ENCODE measurements around the gene PEF1.

Gene PEF1

GRCh38 chr1:31671561-31672201, 27.0 kb upstream of the PEF1 start:
- DNase-seq (ENCODE audit: low read depth in 2 of 2): no peak

- no peak for DNase-seq (ENCODE audit: low read depth in 2 of 2)
Observed at GRCh38 chr1:31671147-31671546, 26.5 kb upstream of the PEF1 start.

- DNase-seq (ENCODE audit: low read depth in 2 of 2): no peak
Observed at GRCh38 chr1:31670593-31670964, 25.9 kb upstream of the PEF1 start.

GRCh38 chr1:31669786-31670592, 25.3 kb upstream of the PEF1 start:
- no peak for DNase-seq (ENCODE audit: low read depth in 2 of 2)

- no peak for DNase-seq (ENCODE audit: low read depth in 2 of 2)
Observed at GRCh38 chr1:31669433-31669785, 24.7 kb upstream of the PEF1 start.

GRCh38 chr1:31668303-31668883, 23.7 kb upstream of the PEF1 start:
- no peak for DNase-seq (ENCODE audit: low read depth in 2 of 2)

- DNase-seq (ENCODE audit: low read depth in 2 of 2): no peak
Observed at GRCh38 chr1:31667065-31667785, 22.5 kb upstream of the PEF1 start.

- no peak for DNase-seq (ENCODE audit: low read depth in 2 of 2)
Observed at GRCh38 chr1:31666263-31666963, 21.7 kb upstream of the PEF1 start.

- DNase-seq (ENCODE audit: low read depth in 2 of 2): no peak
Observed at GRCh38 chr1:31665234-31665878, 20.7 kb upstream of the PEF1 start.

GRCh38 chr1:31664528-31664927, 19.9 kb upstream of the PEF1 start:
- no peak for DNase-seq (ENCODE audit: low read depth in 2 of 2)

GRCh38 chr1:31663622-31664452, 19.2 kb upstream of the PEF1 start:
- no peak for DNase-seq (ENCODE audit: low read depth in 2 of 2)

GRCh38 chr1:31662463-31662862, 17.8 kb upstream of the PEF1 start:
- DNase-seq (ENCODE audit: low read depth in 2 of 2): no peak

GRCh38 chr1:31661856-31662255, 17.2 kb upstream of the PEF1 start:
- no peak for DNase-seq (ENCODE audit: low read depth in 2 of 2)

GRCh38 chr1:31660871-31661455, 16.3 kb upstream of the PEF1 start:
- DNase-seq (ENCODE audit: low read depth in 2 of 2): no peak

- DNase-seq (ENCODE audit: low read depth in 2 of 2): no peak
Observed at GRCh38 chr1:31659889-31660288, 15.2 kb upstream of the PEF1 start.

- DNase-seq (ENCODE audit: low read depth in 2 of 2): no peak
Observed at GRCh38 chr1:31658721-31659120, 14.0 kb upstream of the PEF1 start.

GRCh38 chr1:31657972-31658510, 13.4 kb upstream of the PEF1 start:
- no peak for DNase-seq (ENCODE audit: low read depth in 2 of 2)

GRCh38 chr1:31657020-31657804, 12.5 kb upstream of the PEF1 start:
- no peak for DNase-seq (ENCODE audit: low read depth in 2 of 2)

- DNase-seq (ENCODE audit: low read depth in 2 of 2): no peak
Observed at GRCh38 chr1:31655756-31656155, 11.1 kb upstream of the PEF1 start.
